SU-DHL-6 (cell line): ENCODE data around the gene FBXW2.

Source experiments
- H2AFZ ChIP-seq: fragments of 200-600 bp; sonication (generic); 2 replicates; pipeline ENCODE4 v1.6.1; 2014; ENCODE audit warnings: low read depth, mild to moderate bottlenecking, moderate library complexity, mixed read lengths, antibody characterized with exemption, low read length; ENCODE audit not compliant: severe bottlenecking
- H3F3A ChIP-seq: fragments of 200-600 bp; shearing (Covaris generic); 2 replicates; pipeline ENCODE4 v1.6.0; 2016; ENCODE audit warnings: antibody characterized with exemption, mild to moderate bottlenecking; ENCODE audit not compliant: insufficient read depth
- H3K27ac ChIP-seq: fragments of 200-600 bp; sonication (generic); 2 replicates; pipeline ENCODE4 v1.5.1; 2016; ENCODE audit warnings: low read depth, mild to moderate bottlenecking, low read length, moderate library complexity, mixed read lengths
- H3K27me3 ChIP-seq: fragments of 200-600 bp; sonication (generic), shearing (Covaris generic); 2 replicates; pipeline ENCODE4 v1.6.0; 2014; ENCODE audit warnings: mild to moderate bottlenecking, low read length
- H3K36me3 ChIP-seq: fragments of 200-600 bp; sonication (generic); 2 replicates; pipeline ENCODE4 v1.6.1; 2014; ENCODE audit warnings: mild to moderate bottlenecking, low read length, mixed read lengths
- H3K4me2 ChIP-seq: fragments of 300-600, 200-600 bp; shearing (Covaris generic), sonication (generic); 2 replicates; pipeline ENCODE4 v1.6.0; 2014; ENCODE audit warnings: low read length, low read depth, mild to moderate bottlenecking; ENCODE audit not compliant: poor library complexity, severe bottlenecking
- H3K4me3 ChIP-seq: fragments of 200-600 bp; sonication (generic); 2 replicates; pipeline ENCODE4 v1.5.1; 2014; ENCODE audit warnings: antibody characterized with exemption, low read length, mild to moderate bottlenecking, mixed read lengths; ENCODE audit not compliant: insufficient read depth, poor library complexity, severe bottlenecking
- H3K79me2 ChIP-seq: fragments of 200-600 bp; sonication (generic); 2 replicates; pipeline ENCODE4 v1.6.1; 2014; ENCODE audit warnings: mild to moderate bottlenecking, low read length, moderate library complexity; ENCODE audit not compliant: insufficient read depth
- H3K9ac ChIP-seq: fragments of 200-600 bp; sonication (generic); 2 replicates; pipeline ENCODE4 v1.7.0; 2014; ENCODE audit warnings: mild to moderate bottlenecking, low read length
- H3K9me2 ChIP-seq: fragments of 200-600 bp; sonication (generic); replicated peaks from 2 replicates; pipeline ENCODE4 v1.6.1; 2014; ENCODE audit warnings: low read length; ENCODE audit not compliant: insufficient read depth
- H3K9me3 ChIP-seq: fragments of 200-600 bp; sonication (generic); 2 replicates; pipeline ENCODE4 v1.6.1; 2014; ENCODE audit warnings: low read length, mixed read lengths; ENCODE audit not compliant: insufficient read depth
- H4K20me1 ChIP-seq: fragments of 200-600 bp; sonication (generic); 2 replicates; pipeline ENCODE4 v1.6.1; 2014; ENCODE audit warnings: low read depth, mild to moderate bottlenecking, antibody characterized with exemption, low read length, moderate library complexity, mixed read lengths
- CTCF ChIP-seq: fragments of 200-600 bp; sonication (generic); IDR thresholded peaks from one replicate; pipeline ENCODE4 v1.5.1; 2017; ENCODE audit warnings: antibody characterized with exemption, mild to moderate bottlenecking, low read length, moderate library complexity; ENCODE audit not compliant: insufficient read depth, poor library complexity, severe bottlenecking
- EZH2phosphoT487 ChIP-seq: fragments of 200-600 bp; sonication (generic), shearing (Covaris generic); conservative IDR thresholded peaks from 2 replicates; pipeline ENCODE4 v1.6.1; 2018; ENCODE audit warnings: mild to moderate bottlenecking, antibody characterized with exemption, low read length, moderate library complexity, mixed read lengths

Gene FBXW2

GRCh38 chr9:120787933-120788332, 5.3 kb downstream of the FBXW2 start:
- no peaks in the 10 kb centered on the region for H4K20me1 ChIP-seq
- H3K9ac ChIP-seq: no peak overlapping the region
- peaks cover 17% of the 10 kb centered on the region; the same call in 1 of the 2 replicates for H3K36me3 ChIP-seq
- no peak overlapping the region for H3K4me2 ChIP-seq
- TF ChIP-seq EZH2phosphoT487: no peak
- TF ChIP-seq CTCF: no peak
- H3K79me2 ChIP-seq: peaks cover 88% of the 10 kb centered on the region
- H3K9me2 ChIP-seq: no peaks in the 10 kb centered on the region
- no peak overlapping the region for H3K27ac ChIP-seq
- H3K27me3 ChIP-seq: no peaks in the 10 kb centered on the region
- no peaks in the 10 kb centered on the region for H3F3A ChIP-seq
- no peak overlapping the region for H3K4me3 ChIP-seq
- no peak overlapping the region for H2AFZ ChIP-seq
- no peaks in the 10 kb centered on the region for H3K9me3 ChIP-seq

- Histone ChIP-seq H3K27me3 (no peaks in the 10 kb centered on the region), H3K9me3 (no peaks in the 10 kb centered on the region), H3K9me2 (no peaks in the 10 kb centered on the region), H3K79me2 (peaks cover 62% of the 10 kb centered on the region), H3K4me2 (no peak overlapping the region), H4K20me1 (no peaks in the 10 kb centered on the region), H3K27ac (no peak overlapping the region), H3K9ac (no peak overlapping the region), H3K36me3 (peaks cover 17% of the 10 kb centered on the region; the same call in 1 of the 2 replicates), H2AFZ (no peak overlapping the region), H3F3A (no peaks in the 10 kb centered on the region), H3K4me3 (no peak overlapping the region)
- no peak for TF ChIP-seq CTCF
- no peak for TF ChIP-seq EZH2phosphoT487
These were observed 9.6 kb downstream of the FBXW2 start for GRCh38 chr9:120783602-120784047.

GRCh38 chr9:120781236-120781635, 12.0 kb downstream of the FBXW2 start:
- Histone ChIP-seq H3K9me3 (no peaks in the 10 kb centered on the region), H3K9me2 (no peaks in the 10 kb centered on the region), H3K36me3 (peaks cover 19% of the 10 kb centered on the region; the same call in 1 of the 2 replicates), H3K79me2 (peaks cover 39% of the 10 kb centered on the region), H3K4me3 (no peak overlapping the region), H4K20me1 (no peaks in the 10 kb centered on the region), H2AFZ (no peak overlapping the region), H3K27me3 (no peaks in the 10 kb centered on the region), H3K9ac (no peak overlapping the region), H3K27ac (no peak overlapping the region), H3K4me2 (no peak overlapping the region), H3F3A (no peaks in the 10 kb centered on the region)
- TF ChIP-seq CTCF: no peak
- no peak for TF ChIP-seq EZH2phosphoT487
